ENCODE data around the gene PCBP3. TPM values are rescaled to one million over a fixed set of nuclear protein-coding genes. Genes with fewer than 3 reads are reported as not detected.

The PCBP3 gene
- total RNA-seq, 1 experiment from 2014 or later, result 15.2 TPM

DNA sequence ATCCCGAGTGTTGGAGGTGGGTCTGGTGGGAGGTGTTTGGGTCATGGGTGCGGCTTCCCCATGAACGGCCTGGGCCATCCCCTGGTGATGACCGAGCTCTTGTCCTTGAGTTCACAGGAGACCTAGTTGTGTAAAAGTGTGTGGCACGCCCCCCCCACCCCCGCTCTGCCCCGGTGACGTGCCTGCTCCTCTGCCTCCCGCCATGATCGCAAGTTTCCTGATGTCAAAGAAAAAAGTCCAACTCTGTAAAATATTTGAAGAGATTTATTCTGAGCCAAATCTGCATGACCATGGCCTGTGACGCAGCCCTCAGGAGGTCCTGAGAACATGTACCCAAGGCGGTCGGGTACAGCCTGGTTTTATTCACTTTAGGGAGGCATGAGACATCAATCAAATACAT lies 212.9 kb downstream of the PCBP3 start:
- peaks cover 13% of the 10 kb centered on the region for H3K36me3 ChIP-seq
- peak in 1 of 2 experiments; percentile 24 for DNase-seq (ENCODE audit: low read depth in 1 of 2, low spot score in 2 of 2)
- H3K4me3 ChIP-seq, result no peak overlapping the region
- H3K27ac ChIP-seq, result no peak overlapping the region
- no peaks in the 10 kb centered on the region for H3K27me3 ChIP-seq (replicated peaks)
- no peaks in the 10 kb centered on the region for H3K9me3 ChIP-seq (replicated peaks)
- no peaks in the 10 kb centered on the region; the same call in 1 of the 2 replicates for H3K4me1 ChIP-seq (replicated peaks)

DNA sequence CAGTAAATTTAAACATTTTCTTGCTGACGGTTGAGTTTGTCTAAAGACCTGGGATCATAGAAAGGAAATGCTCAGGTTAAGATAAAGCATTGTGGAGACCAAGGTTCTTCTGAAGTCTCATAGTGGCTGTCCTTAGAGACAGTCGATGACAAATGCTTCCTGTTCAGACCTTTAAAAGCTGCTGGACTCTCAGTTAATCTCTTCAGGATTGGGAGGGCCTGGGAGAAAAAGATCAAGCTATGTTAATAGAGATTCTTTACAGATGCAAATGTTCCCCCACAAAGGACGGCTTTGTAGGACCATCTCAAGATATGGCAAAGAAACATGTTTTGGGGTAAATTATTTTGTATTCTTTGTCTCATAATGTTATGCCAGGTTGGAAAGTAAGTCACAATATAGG lies 213.4 kb downstream of the PCBP3 start:
- H3K9me3 ChIP-seq (replicated peaks), result no peaks in the 10 kb centered on the region
- H3K27me3 ChIP-seq (replicated peaks), result no peaks in the 10 kb centered on the region
- H3K4me1 ChIP-seq (replicated peaks), result no peaks in the 10 kb centered on the region; the same call in 1 of the 2 replicates
- H3K27ac ChIP-seq, result no peak overlapping the region
- H3K4me3 ChIP-seq, result no peak overlapping the region
- H3K36me3 ChIP-seq, result peaks cover 13% of the 10 kb centered on the region
- DNase-seq (ENCODE audit: low read depth in 1 of 2, low spot score in 2 of 2), result no peak

DNA sequence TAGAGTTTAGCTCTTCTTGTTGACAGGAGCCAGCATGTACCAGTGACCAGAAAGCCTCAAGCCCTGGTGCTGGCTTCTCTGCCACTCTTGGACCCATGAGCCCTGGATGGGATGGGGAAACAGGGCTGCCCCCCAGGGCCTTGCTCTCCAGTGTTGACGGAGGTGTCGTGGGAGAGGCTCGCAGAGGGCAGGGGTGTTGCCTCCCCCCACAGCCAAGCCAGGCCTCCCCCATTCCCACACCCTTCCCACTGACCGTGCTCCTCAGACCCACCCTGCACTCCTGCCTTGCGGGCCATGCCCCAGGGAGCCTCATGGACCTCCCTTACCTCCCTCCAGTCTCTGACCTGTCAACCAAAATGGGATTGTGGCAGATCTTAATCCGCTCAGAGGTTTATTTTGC lies 214.2 kb downstream of the PCBP3 start:
- no peaks in the 10 kb centered on the region for H3K9me3 ChIP-seq (replicated peaks)
- no peaks in the 10 kb centered on the region for H3K27me3 ChIP-seq (replicated peaks)
- H3K27ac ChIP-seq, result no peak overlapping the region
- no peak overlapping the region for H3K4me3 ChIP-seq
- peaks cover 12% of the 10 kb centered on the region for H3K36me3 ChIP-seq
- no peaks in the 10 kb centered on the region; the same call in 1 of the 2 replicates for H3K4me1 ChIP-seq (replicated peaks)
- DNase-seq (ENCODE audit: low read depth in 1 of 2, low spot score in 2 of 2), result peak in 1 of 2 experiments; percentile 34

DNA sequence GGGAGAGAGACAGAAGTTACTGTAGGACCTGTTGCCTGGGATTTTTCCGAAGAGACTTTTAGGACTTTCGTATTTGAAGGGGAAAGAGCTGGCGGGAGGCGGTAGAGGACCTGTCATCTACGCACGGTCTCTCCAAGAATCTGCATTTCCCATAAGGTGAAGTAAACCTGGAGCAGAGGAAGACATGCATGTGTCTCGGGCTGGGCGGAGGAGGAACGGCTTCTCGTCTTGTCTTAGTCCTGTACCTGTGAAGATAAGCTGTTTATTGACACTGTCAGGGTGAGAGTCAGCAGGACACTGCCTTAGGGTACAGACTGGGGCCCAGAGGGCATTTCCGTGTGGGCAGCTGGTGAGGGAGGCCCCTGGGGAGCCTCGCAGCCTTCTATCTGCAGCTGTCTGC lies 214.7 kb downstream of the PCBP3 start:
- Histone ChIP-seq H3K27me3 (replicated peaks) (no peaks in the 10 kb centered on the region), H3K4me3 (no peak overlapping the region), H3K4me1 (replicated peaks) (no peaks in the 10 kb centered on the region; the same call in 1 of the 2 replicates)

DNA sequence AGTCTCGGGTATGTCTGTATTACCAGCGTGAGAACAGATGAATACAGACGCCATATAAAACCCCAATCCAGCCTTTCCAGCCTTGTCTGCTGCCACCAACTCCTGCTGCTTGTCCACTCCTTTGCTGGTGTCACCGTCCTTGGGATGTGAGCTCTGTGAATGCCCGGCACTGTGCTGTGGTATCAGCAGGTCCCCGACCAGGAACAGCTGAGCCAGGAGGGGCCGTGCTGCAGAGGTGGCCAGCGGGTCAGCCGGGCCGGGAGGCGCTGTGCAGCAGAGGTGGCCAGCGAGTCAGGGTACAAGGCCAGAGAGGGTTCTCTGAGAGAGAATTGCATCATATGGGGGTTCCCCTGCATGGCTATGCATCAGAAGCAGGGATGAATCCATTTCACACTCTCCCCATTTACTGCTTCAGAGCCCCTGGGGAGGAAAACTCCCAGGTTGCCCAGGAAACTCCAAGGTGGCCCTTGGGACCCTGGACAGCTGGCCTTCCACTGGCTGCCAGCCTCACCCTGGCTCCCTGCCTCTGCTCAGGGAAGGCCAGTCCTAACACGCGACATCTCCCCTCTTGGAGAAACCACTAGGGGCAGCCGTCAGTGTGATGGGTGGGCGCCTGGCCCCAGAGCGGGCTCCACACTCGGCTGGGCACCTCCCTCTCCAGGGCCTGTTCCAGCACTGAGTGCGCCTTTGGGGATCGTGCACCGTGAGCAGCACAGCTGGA lies 215.7 kb downstream of the PCBP3 start:
- Histone ChIP-seq H3K4me1 (replicated peaks) (peaks cover 3% of the 10 kb centered on the region), H3K9me3 (replicated peaks) (no peaks in the 10 kb centered on the region), H3K27ac (no peak overlapping the region), H3K27me3 (replicated peaks) (no peaks in the 10 kb centered on the region), H3K4me3 (no peak overlapping the region), H3K36me3 (peaks cover 9% of the 10 kb centered on the region)
- DNase-seq (ENCODE audit: low read depth in 1 of 2, low spot score in 2 of 2), result peak in 1 of 2 experiments; percentile 23

More for the DNA sequence above, 214.7 kb downstream of the PCBP3 start:
- no peaks in the 10 kb centered on the region for H3K9me3 ChIP-seq (replicated peaks)
- peaks cover 9% of the 10 kb centered on the region for H3K36me3 ChIP-seq
- peak in 1 of 2 experiments; percentile 25 for DNase-seq (ENCODE audit: low read depth in 1 of 2, low spot score in 2 of 2)
- H3K27ac ChIP-seq, result no peak overlapping the region

DNA sequence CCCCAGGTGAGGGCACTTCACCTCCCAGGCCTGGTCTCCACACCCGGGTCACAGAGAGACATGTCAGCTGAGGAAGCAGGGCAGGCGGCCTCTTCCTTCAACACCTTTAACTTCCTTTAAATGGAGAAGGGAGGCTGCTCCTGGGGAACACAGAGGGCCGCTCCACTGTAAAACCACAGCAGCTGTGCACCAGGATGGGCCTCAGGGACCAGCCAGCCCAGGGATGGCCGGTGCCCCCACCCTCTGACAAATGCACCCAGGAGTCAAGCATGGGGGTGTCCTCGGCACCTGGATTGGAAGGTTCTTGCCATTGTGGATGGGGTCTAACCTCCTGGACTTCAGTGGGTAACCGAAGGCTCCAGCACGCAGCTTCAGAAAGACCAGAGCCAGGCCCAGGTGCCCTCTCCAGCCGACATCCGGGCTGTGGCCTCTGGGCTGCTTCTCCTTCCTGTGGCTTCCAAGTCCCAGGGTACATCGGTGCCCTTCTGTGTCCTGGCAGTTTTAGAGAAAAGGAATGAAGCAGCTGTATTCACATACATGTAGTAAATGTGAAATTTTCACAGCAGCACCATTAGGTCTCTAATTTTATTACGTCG lies 216.3 kb downstream of the PCBP3 start:
- peak in 1 of 2 experiments; percentile 38 for DNase-seq (ENCODE audit: low read depth in 1 of 2, low spot score in 2 of 2)
- H3K4me3 ChIP-seq, result no peak overlapping the region
- H3K27ac ChIP-seq, result no peak overlapping the region
- H3K27me3 ChIP-seq (replicated peaks), result no peaks in the 10 kb centered on the region
- peaks cover 9% of the 10 kb centered on the region for H3K36me3 ChIP-seq
- peaks cover 10% of the 10 kb centered on the region for H3K4me1 ChIP-seq (replicated peaks)
- no peaks in the 10 kb centered on the region for H3K9me3 ChIP-seq (replicated peaks)

DNA sequence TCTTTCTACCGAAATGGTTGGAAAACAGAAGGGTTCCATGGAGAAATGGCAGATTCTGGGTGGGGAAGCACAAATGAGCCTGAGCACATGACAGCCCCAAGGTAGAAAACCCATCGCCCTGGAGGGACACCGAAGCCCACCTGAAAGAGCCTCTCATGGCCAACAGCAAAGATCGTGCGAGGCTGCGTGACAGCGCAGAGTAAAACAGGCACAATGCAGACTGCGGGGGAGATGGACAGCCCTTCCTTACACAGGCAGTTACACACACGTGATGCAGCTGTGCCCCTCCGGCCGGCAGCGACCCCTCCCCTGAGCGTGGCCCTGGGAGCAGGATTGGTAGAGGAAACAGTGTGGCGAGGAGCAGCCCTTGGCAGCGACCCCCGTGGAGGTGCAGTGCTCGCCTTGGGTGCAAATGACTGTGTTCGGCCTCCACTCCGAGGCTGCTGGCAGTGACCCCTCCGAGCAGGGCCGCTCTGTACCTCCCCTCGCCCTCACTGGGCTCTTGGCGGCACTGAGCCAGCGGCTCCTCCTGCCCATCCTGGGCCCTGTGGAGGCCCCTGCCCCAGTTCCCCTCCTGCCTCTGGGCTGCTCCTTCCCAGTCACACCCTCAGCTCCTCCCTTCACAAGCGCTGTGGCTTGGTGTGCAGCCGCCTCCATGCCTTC lies 217.1 kb downstream of the PCBP3 start:
- Histone ChIP-seq H3K27ac (no peak overlapping the region), H3K4me3 (no peak overlapping the region), H3K4me1 (replicated peaks) (peaks cover 18% of the 10 kb centered on the region), H3K36me3 (peaks cover 8% of the 10 kb centered on the region), H3K27me3 (replicated peaks) (no peaks in the 10 kb centered on the region), H3K9me3 (replicated peaks) (no peaks in the 10 kb centered on the region)
- DNase-seq (ENCODE audit: low read depth in 1 of 2, low spot score in 2 of 2), result peak in 1 of 2 experiments; percentile 40

DNA sequence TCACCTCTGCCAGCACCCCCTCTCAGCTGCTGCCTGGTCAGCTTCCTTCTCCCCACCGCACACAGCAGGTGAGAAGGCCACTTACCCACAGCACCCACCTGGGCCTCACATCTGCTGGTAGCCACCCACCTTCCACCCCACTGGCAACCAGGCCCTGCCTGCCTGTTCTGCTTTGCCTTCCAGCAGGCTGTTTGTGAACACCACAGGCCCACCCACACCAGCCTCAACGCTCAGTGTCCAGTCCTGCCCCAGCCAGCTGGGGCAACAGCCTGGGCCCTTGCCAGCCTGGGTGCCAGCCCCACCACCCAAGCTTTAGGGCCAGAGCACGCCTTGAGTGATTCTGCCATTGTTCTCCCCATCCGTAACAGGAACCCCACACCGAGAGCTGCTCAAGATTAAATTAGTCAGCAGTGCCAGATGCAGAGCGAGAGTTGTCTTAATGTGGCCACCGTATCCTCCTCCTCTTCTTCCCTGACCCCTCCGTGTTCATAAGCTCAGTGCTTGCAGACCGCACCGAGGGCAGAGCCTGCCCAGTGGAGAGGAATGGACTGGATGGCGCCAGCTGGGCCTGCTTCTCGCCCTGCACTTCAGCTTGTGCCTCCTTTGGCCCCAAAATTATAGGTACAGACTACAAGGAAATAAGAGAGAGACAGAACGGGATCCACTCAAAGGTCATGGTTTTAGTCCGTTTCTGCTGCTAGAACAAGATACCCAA lies 217.8 kb downstream of the PCBP3 start:
- no peak overlapping the region for H3K27ac ChIP-seq
- H3K4me1 ChIP-seq (replicated peaks), result peaks cover 25% of the 10 kb centered on the region
- peak in 1 of 2 experiments; percentile 32 for DNase-seq (ENCODE audit: low read depth in 1 of 2, low spot score in 2 of 2)
- H3K9me3 ChIP-seq (replicated peaks), result no peaks in the 10 kb centered on the region
- no peaks in the 10 kb centered on the region for H3K27me3 ChIP-seq (replicated peaks)
- H3K4me3 ChIP-seq, result no peak overlapping the region
- peaks cover 5% of the 10 kb centered on the region for H3K36me3 ChIP-seq

DNA sequence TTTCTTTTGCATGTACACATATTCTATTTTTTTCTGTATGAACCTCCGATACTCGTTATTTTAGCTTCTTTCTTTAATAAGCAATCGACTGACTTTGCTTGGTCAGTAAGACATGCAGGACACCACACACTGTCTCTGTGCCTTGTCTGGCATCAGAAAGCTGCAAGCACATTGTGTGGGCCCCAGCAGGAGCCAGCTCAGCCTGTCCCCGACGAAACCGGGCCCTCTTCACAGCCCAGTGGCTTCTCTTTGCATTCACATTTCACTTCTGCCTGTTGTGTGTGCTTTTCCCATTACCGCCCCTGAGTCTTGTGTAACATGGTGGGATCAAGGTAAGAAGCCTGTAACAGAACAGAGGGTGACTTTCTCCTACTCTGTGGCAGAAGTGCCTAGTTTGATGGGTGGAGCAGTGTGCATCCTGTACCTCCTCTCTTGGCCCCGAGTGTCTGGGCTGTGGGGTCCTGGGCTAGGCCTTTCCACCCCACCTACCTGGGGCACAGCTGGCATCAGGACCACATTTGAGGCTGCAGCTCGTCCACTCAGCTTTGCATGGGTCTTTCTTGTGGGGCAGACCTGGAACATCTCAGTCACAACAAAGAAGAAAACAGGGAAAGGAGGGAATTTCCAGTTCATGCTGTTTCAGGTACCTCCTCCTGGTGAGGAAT lies 219.2 kb downstream of the PCBP3 start:
- peak in 1 of 2 experiments; percentile 22 for DNase-seq (ENCODE audit: low read depth in 1 of 2, low spot score in 2 of 2)

DNA sequence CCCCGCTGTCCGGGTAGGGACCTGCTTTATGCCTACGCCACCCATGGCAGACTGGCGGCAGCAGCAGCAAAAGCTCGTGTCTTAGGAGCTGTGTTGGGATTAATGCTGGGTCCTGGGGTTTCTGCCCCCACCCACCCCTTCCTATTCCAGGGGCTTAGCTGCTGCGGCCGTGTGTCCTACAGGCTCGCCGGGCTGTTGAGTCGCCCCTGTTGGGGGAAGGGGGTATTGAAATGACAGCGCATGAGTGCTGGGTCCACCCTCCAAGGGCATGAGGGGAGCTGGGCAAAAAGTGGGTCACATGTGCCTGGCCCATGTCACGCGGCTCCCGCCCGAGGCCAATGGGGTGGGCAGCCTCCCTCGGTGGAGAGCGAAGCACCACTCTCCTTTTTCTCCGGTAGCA lies 219.7 kb downstream of the PCBP3 start:
- Histone ChIP-seq H3K36me3 (peaks cover 14% of the 10 kb centered on the region), H3K27ac (no peak overlapping the region), H3K4me3 (no peak overlapping the region), H3K27me3 (replicated peaks) (no peaks in the 10 kb centered on the region), H3K4me1 (replicated peaks) (peaks cover 34% of the 10 kb centered on the region), H3K9me3 (replicated peaks) (no peaks in the 10 kb centered on the region)
- peak in 1 of 2 experiments; percentile 37 for DNase-seq (ENCODE audit: low read depth in 1 of 2, low spot score in 2 of 2)

More for the DNA sequence above, 219.2 kb downstream of the PCBP3 start:
- no peak overlapping the region for H3K4me3 ChIP-seq
- H3K27ac ChIP-seq, result no peak overlapping the region
- peaks cover 13% of the 10 kb centered on the region for H3K36me3 ChIP-seq
- no peaks in the 10 kb centered on the region for H3K9me3 ChIP-seq (replicated peaks)
- H3K4me1 ChIP-seq (replicated peaks), result peaks cover 34% of the 10 kb centered on the region
- H3K27me3 ChIP-seq (replicated peaks), result no peaks in the 10 kb centered on the region

DNA sequence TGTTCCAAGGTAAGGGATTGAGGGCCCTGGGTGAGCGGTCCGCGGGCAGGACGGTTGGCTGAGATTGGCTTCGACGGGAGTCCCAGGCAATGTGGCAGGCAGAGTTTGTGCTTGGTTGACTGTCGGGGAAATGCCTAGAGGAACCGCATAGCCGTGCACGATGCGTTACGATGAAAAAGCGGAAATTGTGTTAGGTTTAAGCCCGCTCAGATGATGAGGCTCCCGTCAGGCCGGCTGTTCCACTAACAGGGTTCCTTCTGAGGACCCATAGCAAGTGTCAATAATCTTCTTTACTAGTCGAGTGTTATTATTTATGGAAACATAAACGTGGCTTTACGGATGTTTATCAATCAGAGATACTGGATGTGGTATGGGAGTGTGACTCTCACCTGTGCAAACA lies 220.2 kb downstream of the PCBP3 start:
- Histone ChIP-seq H3K4me1 (replicated peaks) (peaks cover 34% of the 10 kb centered on the region), H3K4me3 (no peak overlapping the region), H3K27ac (no peak overlapping the region), H3K36me3 (peaks cover 14% of the 10 kb centered on the region), H3K9me3 (replicated peaks) (no peaks in the 10 kb centered on the region), H3K27me3 (replicated peaks) (no peaks in the 10 kb centered on the region)
- peak in 1 of 2 experiments; percentile 32 for DNase-seq (ENCODE audit: low read depth in 1 of 2, low spot score in 2 of 2)

DNA sequence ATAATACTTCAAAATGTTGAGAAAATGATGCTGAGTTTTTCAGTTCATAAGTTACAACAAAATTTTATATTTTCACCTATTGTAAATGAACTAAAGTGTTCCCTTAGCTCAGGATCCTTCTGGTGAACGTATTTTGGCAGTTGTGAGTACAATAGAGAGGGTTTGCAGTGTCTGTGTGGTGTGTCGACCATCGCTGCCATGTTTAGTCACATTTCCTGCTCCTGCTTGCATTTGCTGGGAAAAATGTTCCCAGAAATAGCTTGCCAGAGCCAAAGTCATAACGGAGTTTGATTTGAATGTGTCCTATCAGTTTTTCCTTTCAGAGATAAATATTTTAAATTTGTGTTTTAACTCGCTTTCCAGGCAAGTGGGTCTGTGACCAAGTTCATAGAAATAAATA lies 220.9 kb downstream of the PCBP3 start:
- H3K27ac ChIP-seq, result peak overlapping the region; percentile 83
- peak; percentile 29 to 34 for DNase-seq (ENCODE audit: low read depth in 1 of 2, low spot score in 2 of 2)
- no peaks in the 10 kb centered on the region for H3K27me3 ChIP-seq (replicated peaks)
- peaks cover 12% of the 10 kb centered on the region for H3K36me3 ChIP-seq
- no peak overlapping the region for H3K4me3 ChIP-seq
- peaks cover 41% of the 10 kb centered on the region for H3K4me1 ChIP-seq (replicated peaks)
- H3K9me3 ChIP-seq (replicated peaks), result no peaks in the 10 kb centered on the region

Data from SJSA1 (cell line).